H9 (cell line): Measurements from ENCODE around the gene MICU2. TPM values are rescaled to one million over a fixed set of nuclear protein-coding genes. Genes with fewer than 3 reads are reported as not detected.

ENCODE experiments used
- DNase-seq: peaks from one replicate; pipeline ENCODE4 v3.0.0-alpha.2; 2017
- H2AFZ ChIP-seq: one replicate; pipeline ENCODE4 v1.6.1; 2013; ENCODE audit warnings: mild to moderate bottlenecking, low read length, control low read depth, moderate library complexity
- H2AK5ac ChIP-seq: 2 replicates; pipeline ENCODE4 v1.6.1; 2013; ENCODE audit warnings: low read length, control low read depth, mixed read lengths; ENCODE audit not compliant: insufficient read length
- H2BK120ac ChIP-seq: one replicate; pipeline ENCODE4 v1.6.1; 2013; ENCODE audit warnings: low read depth, mild to moderate bottlenecking, low read length, control low read depth, inconsistent platforms; ENCODE audit not compliant: poor library complexity, severe bottlenecking
- H2BK12ac ChIP-seq: 2 replicates; pipeline ENCODE4 v1.6.1; 2013; ENCODE audit warnings: low read length, control low read depth, mixed read lengths, low read depth; ENCODE audit not compliant: insufficient read length
- H2BK15ac ChIP-seq: 2 replicates; pipeline ENCODE4 v1.6.1; 2013; ENCODE audit warnings: low read depth, low read length, control low read depth
- H2BK20ac ChIP-seq: one replicate; pipeline ENCODE4 v1.6.1; 2013; ENCODE audit warnings: low read depth, mild to moderate bottlenecking, low read length, control low read depth, inconsistent platforms; ENCODE audit not compliant: poor library complexity, severe bottlenecking
- H2BK5ac ChIP-seq: 2 replicates; pipeline ENCODE4 v1.6.1; 2013; ENCODE audit warnings: low read length, control low read depth, mixed read lengths; ENCODE audit not compliant: insufficient read length
- H3K14ac ChIP-seq: 2 replicates; pipeline ENCODE4 v1.6.1; 2013; ENCODE audit warnings: low read length, control low read depth; ENCODE audit not compliant: insufficient read depth
- H3K18ac ChIP-seq: 2 replicates; pipeline ENCODE4 v1.6.1; 2013; ENCODE audit warnings: low read depth, mild to moderate bottlenecking, mixed read lengths, low read length, control low read depth; ENCODE audit not compliant: insufficient read length
- H3K23ac ChIP-seq: 2 replicates; pipeline ENCODE4 v1.6.1; 2013; ENCODE audit warnings: low read length, control low read depth, mixed read lengths, low read depth; ENCODE audit not compliant: insufficient read length
- H3K23me2 ChIP-seq: 2 replicates; pipeline ENCODE4 v1.6.1; 2013; ENCODE audit warnings: low read depth, mild to moderate bottlenecking, mixed read lengths, low read length, control low read depth; ENCODE audit not compliant: insufficient read length, poor library complexity, severe bottlenecking
- H3K27ac ChIP-seq: 2 replicates; pipeline ENCODE4 v1.5.1; 2013; ENCODE audit warnings: low read length, control low read depth, mixed read lengths, low read depth; ENCODE audit not compliant: insufficient read length
- H3K27me3 ChIP-seq: 2 replicates; pipeline ENCODE4 v1.6.1; 2013; ENCODE audit warnings: low read length, control low read depth, inconsistent platforms; ENCODE audit not compliant: insufficient read depth
- H3K4ac ChIP-seq: 2 replicates; pipeline ENCODE4 v1.6.1; 2013; ENCODE audit warnings: low read depth, mild to moderate bottlenecking, control low read depth, inconsistent platforms, low read length, moderate library complexity
- H3K4me1 ChIP-seq: 2 replicates; pipeline ENCODE4 v1.6.1; 2013; ENCODE audit warnings: low read length, control low read depth, inconsistent platforms; ENCODE audit not compliant: insufficient read depth
- H3K4me2 ChIP-seq: 2 replicates; pipeline ENCODE4 v1.6.1; 2013; ENCODE audit warnings: low read length, control low read depth, mixed read lengths; ENCODE audit not compliant: insufficient read length, insufficient read depth
- H3K56ac ChIP-seq: 2 replicates; pipeline ENCODE4 v1.6.1; 2013; ENCODE audit warnings: low read depth, mild to moderate bottlenecking, mixed read lengths, low read length, control low read depth; ENCODE audit not compliant: insufficient read length
- H3K79me1 ChIP-seq: 2 replicates; pipeline ENCODE4 v1.6.1; 2013; ENCODE audit warnings: low read depth, mild to moderate bottlenecking, moderate library complexity, low read length, control low read depth, inconsistent platforms; ENCODE audit not compliant: insufficient read depth, poor library complexity, severe bottlenecking
- H3K79me2 ChIP-seq: 2 replicates; pipeline ENCODE4 v1.6.1; 2013; ENCODE audit warnings: low read length, control low read depth, inconsistent platforms; ENCODE audit not compliant: insufficient read depth
- H3K9ac ChIP-seq: 2 replicates; pipeline ENCODE4 v1.6.1; 2013; ENCODE audit warnings: low read length, control low read depth, mixed read lengths; ENCODE audit not compliant: insufficient read length; ENCODE audit errors: extremely low read depth
- H3K9me3 ChIP-seq: one replicate; pipeline ENCODE4 v1.6.1; 2013; ENCODE audit warnings: low read depth, low read length, inconsistent platforms; ENCODE audit not compliant: control insufficient read depth
- H3T11ph ChIP-seq: one replicate; pipeline ENCODE4 v1.6.1; 2013; ENCODE audit warnings: mild to moderate bottlenecking, low read length, control low read depth, inconsistent platforms
- H4K20me1 ChIP-seq: one replicate; pipeline ENCODE4 v1.6.1; 2013; ENCODE audit not compliant: control insufficient read depth, insufficient read length, insufficient read depth
- H4K5ac ChIP-seq: 2 replicates; pipeline ENCODE4 v1.6.1; 2013; ENCODE audit warnings: low read depth, mild to moderate bottlenecking, mixed read lengths, low read length, control low read depth; ENCODE audit not compliant: insufficient read length
- H4K8ac ChIP-seq: replicated peaks from 2 replicates; pipeline ENCODE4 v1.6.1; 2013; ENCODE audit warnings: low read length, control low read depth, mixed read lengths, low read depth; ENCODE audit not compliant: insufficient read length
- H4K91ac ChIP-seq: 2 replicates; pipeline ENCODE4 v1.6.1; 2013; ENCODE audit warnings: low read depth, mild to moderate bottlenecking, moderate library complexity, mixed read lengths, low read length, control low read depth; ENCODE audit not compliant: insufficient read length
- H3K27ac Mint-ChIP-seq, 3 experiments: 2 replicates in 2 of 3; 3 replicates in 1 of 3; pipeline ENCODE4 v1.8.0; 2020 to 2021; ENCODE audit warnings: mixed read lengths in 3 of 3, mild to moderate bottlenecking in 1 of 3, moderate library complexity in 1 of 3
- H3K27me3 Mint-ChIP-seq: 2 replicates; pipeline ENCODE4 v1.8.0; 2021; ENCODE audit warnings: low read depth, mild to moderate bottlenecking, moderate library complexity, mixed read lengths
- H3K36me3 Mint-ChIP-seq, 3 experiments: 2 replicates in 2 of 3; 3 replicates in 1 of 3; pipeline ENCODE4 v1.8.0; 2020 to 2021; ENCODE audit warnings: low read depth in 3 of 3, mixed read lengths in 3 of 3; ENCODE audit not compliant: insufficient read depth in 1 of 3
- H3K4me1 Mint-ChIP-seq, 2 experiments: 2 replicates each; pipeline ENCODE4 v1.8.0; 2020; ENCODE audit warnings: mixed read lengths in 2 of 2
- H3K4me3 Mint-ChIP-seq, 2 experiments: 2 replicates in 1 of 2; 3 replicates in 1 of 2; pipeline ENCODE4 v1.8.0; 2020 to 2021; ENCODE audit warnings: mild to moderate bottlenecking in 2 of 2, mixed read lengths in 2 of 2, moderate library complexity in 1 of 2
- H3K9me3 Mint-ChIP-seq, 2 experiments: 2 replicates in 1 of 2; 3 replicates in 1 of 2; pipeline ENCODE4 v1.8.0; 2020; ENCODE audit warnings: mild to moderate bottlenecking in 2 of 2, mixed read lengths in 2 of 2, moderate library complexity in 1 of 2
- CTCF ChIP-seq: fragments of 200-600 bp; sonication (generic); conservative IDR thresholded peaks from 3 replicates; pipeline ENCODE4 v1.8.0; 2021; ENCODE audit warnings: antibody characterized with exemption, mild to moderate bottlenecking
- WGBS: extraction: QIAGEN DNeasy Blood & Tissue Kit; methylation state at CpG from one replicate; pipeline ENCODE4 v1.1.7; 2013; ENCODE audit warnings: missing lambda C conversion rate, low lambda C conversion rate, mixed read lengths; ENCODE audit not compliant: insufficient read length; ENCODE audit errors: extremely low coverage; 5-methylcytosine and 5-hydroxymethylcytosine counted together
- total RNA-seq: library from RNA; stranded (reverse); gene quantifications from 2 replicates; pipeline ENCODE4 v1.2.1, GENCODE V29; 2021

The MICU2 gene
- total RNA-seq, 1 experiment from 2014 or later, result 38.4 TPM

- peaks cover 21% of the 10 kb centered on the region in 2 experiments for H3K9me3 Mint-ChIP-seq
- H2AFZ ChIP-seq, result no peak overlapping the region
- no peaks in the 10 kb centered on the region for H3K27me3 Mint-ChIP-seq
- peaks cover 2% of the 10 kb centered on the region; the same call in 1 of the 2 replicates for H3K79me2 ChIP-seq
- H3K56ac ChIP-seq, result no peak overlapping the region
- H3K79me1 ChIP-seq, result no peaks in the 10 kb centered on the region
- H3K4me2 ChIP-seq, result no peak overlapping the region
- TF ChIP-seq CTCF, result no peak
- H3K4ac ChIP-seq, result no peak overlapping the region
- no peak overlapping the region for H2BK15ac ChIP-seq
- H3K9me3 ChIP-seq, result peaks cover 9% of the 10 kb centered on the region
- H3K4me1 Mint-ChIP-seq, result peaks cover 9 to 16% of the 10 kb centered on the region in 2 experiments
- H4K91ac ChIP-seq, result no peak overlapping the region
- H2AK5ac ChIP-seq, result no peak overlapping the region
- H3K18ac ChIP-seq, result no peak overlapping the region
- H3K36me3 Mint-ChIP-seq, result peaks cover 16 to 24% (median 19%) of the 10 kb centered on the region in 3 experiments
- H2BK20ac ChIP-seq, result no peak overlapping the region
- H3K23me2 ChIP-seq, result no peaks in the 10 kb centered on the region
- no peak overlapping the region for H3K4me3 Mint-ChIP-seq
- no peak overlapping the region for H2BK12ac ChIP-seq
- WGBS, result no CpG with 5 or more reads among the region's 2 CpGs
- no peak overlapping the region for H2BK120ac ChIP-seq
- no peaks in the 10 kb centered on the region for H4K20me1 ChIP-seq
- no peak overlapping the region for H4K5ac ChIP-seq
- H3K27me3 ChIP-seq, result no peaks in the 10 kb centered on the region
- no peak overlapping the region for H3K9ac ChIP-seq
- DNase-seq, result peak; percentile 73
- no peaks in the 10 kb centered on the region for H3K4me1 ChIP-seq
- H3K27ac Mint-ChIP-seq, result no peak overlapping the region
- no peak overlapping the region for H3K14ac ChIP-seq
- no peak overlapping the region for H3T11ph ChIP-seq
- H3K27ac ChIP-seq, result peak overlapping the region; percentile 48
- H2BK5ac ChIP-seq, result no peak overlapping the region
- no peak overlapping the region for H3K23ac ChIP-seq
- no peak overlapping the region for H4K8ac ChIP-seq
Measured at GRCh38 chr13:21583478-21583877, 20.5 kb downstream of the MICU2 start.
